ENCODE results near the gene NEUROD1.

Gene NEUROD1

GRCh38 chr2:181662287-181662686 is 18.0 kb downstream of the NEUROD1 start:
- no peak for TF ChIP-seq FOXP2 (optimal IDR thresholded peaks at IDR 0.05; ENCODE audit: borderline replicate concordance, extremely low read depth, extremely low read length, insufficient read depth)
- no peak for TF ChIP-seq POLR2AphosphoS5 (IDR thresholded peaks at IDR 0.05; ENCODE audit: low read depth, low read length)
- no peak for TF ChIP-seq SIN3A (IDR thresholded peaks at IDR 0.05; ENCODE audit: borderline replicate concordance, insufficient read depth, low read length)
- no peak for TF ChIP-seq REST (IDR thresholded peaks at IDR 0.05; ENCODE audit: insufficient read depth in 1 of 2, low read depth in 2 of 2, low read length in 2 of 2)
- TF ChIP-seq TAF1 (IDR thresholded peaks at IDR 0.05; ENCODE audit: borderline replicate concordance, insufficient read depth, low read length) = no peak

- TF ChIP-seq TAF1 (IDR thresholded peaks at IDR 0.05; ENCODE audit: borderline replicate concordance, insufficient read depth, low read length) (no peak), FOXP2 (optimal IDR thresholded peaks at IDR 0.05; ENCODE audit: borderline replicate concordance, extremely low read depth, extremely low read length, insufficient read depth) (no peak), SIN3A (IDR thresholded peaks at IDR 0.05; ENCODE audit: borderline replicate concordance, insufficient read depth, low read length) (no peak), REST (IDR thresholded peaks at IDR 0.05; ENCODE audit: insufficient read depth in 1 of 2, low read depth in 2 of 2, low read length in 2 of 2) (no peak), POLR2AphosphoS5 (IDR thresholded peaks at IDR 0.05; ENCODE audit: low read depth, low read length) (no peak)
These were observed 20.1 kb downstream of the NEUROD1 start for GRCh38 chr2:181660181-181660580.

- TF ChIP-seq TAF1 (IDR thresholded peaks at IDR 0.05; ENCODE audit: borderline replicate concordance, insufficient read depth, low read length) (no peak), POLR2AphosphoS5 (IDR thresholded peaks at IDR 0.05; ENCODE audit: low read depth, low read length) (no peak), REST (IDR thresholded peaks at IDR 0.05; ENCODE audit: insufficient read depth in 1 of 2, low read depth in 2 of 2, low read length in 2 of 2) (no peak), SIN3A (IDR thresholded peaks at IDR 0.05; ENCODE audit: borderline replicate concordance, insufficient read depth, low read length) (no peak), FOXP2 (optimal IDR thresholded peaks at IDR 0.05; ENCODE audit: borderline replicate concordance, extremely low read depth, extremely low read length, insufficient read depth) (no peak)
These were observed 21.9 kb downstream of the NEUROD1 start for GRCh38 chr2:181658444-181658843.

GRCh38 chr2:181657379-181657778 is 22.9 kb downstream of the NEUROD1 start:
- no peak for TF ChIP-seq TAF1 (IDR thresholded peaks at IDR 0.05; ENCODE audit: borderline replicate concordance, insufficient read depth, low read length)

GRCh38 chr2:181656450-181657291 is 23.6 kb downstream of the NEUROD1 start, which contains the start of gene CERKL:
CERKL (minus strand) TSS chr2:181657105; CDS start chr2:181657006, 99 bp downstream.
- no peak for TF ChIP-seq POLR2AphosphoS5 (IDR thresholded peaks at IDR 0.05; ENCODE audit: low read depth, low read length)
- TF ChIP-seq SIN3A (IDR thresholded peaks at IDR 0.05; ENCODE audit: borderline replicate concordance, insufficient read depth, low read length) = no peak
- TF ChIP-seq TAF1 (IDR thresholded peaks at IDR 0.05; ENCODE audit: borderline replicate concordance, insufficient read depth, low read length) = no peak
- TF ChIP-seq REST (IDR thresholded peaks at IDR 0.05; ENCODE audit: insufficient read depth in 1 of 2, low read depth in 2 of 2, low read length in 2 of 2) = no peak
- no peak for TF ChIP-seq FOXP2 (optimal IDR thresholded peaks at IDR 0.05; ENCODE audit: borderline replicate concordance, extremely low read depth, extremely low read length, insufficient read depth)
